Astrocyte of the cerebellum (primary cell): ENCODE data around the gene ASPG.

Experiments used
- DNase-seq: peaks from one replicate; pipeline ENCODE4 v3.0.0-alpha.2; 2011; ENCODE audit warnings: low read depth
- H3K4me3 ChIP-seq: 2 replicates; pipeline ENCODE4 v1.5.1; 2011; ENCODE audit warnings: mild to moderate bottlenecking, low read depth, low read length, moderate library complexity
- CTCF ChIP-seq: IDR thresholded peaks from 2 replicates; pipeline ENCODE4 v1.5.1; 2012; ENCODE audit warnings: low read length, low read depth, moderate library complexity, mild to moderate bottlenecking; ENCODE audit errors: missing control alignments
- in situ Hi-C: cut with HindIII; loops from 2 replicates; pipeline ENCODE4 v1.10.0; 2017; ENCODE audit warnings: low sequenced_read_pairs

Gene ASPG

GRCh38 chr14:104054222-104054905 lies 31.1 kb upstream of the ASPG start:
- H3K4me3 ChIP-seq: no peak overlapping the region
- DNase-seq: no peak
- TF ChIP-seq CTCF: no peak
- in situ Hi-C loops: no loop called here

GRCh38 chr14:104062281-104062680 lies 23.2 kb upstream of the ASPG start:
- no peak overlapping the region for H3K4me3 ChIP-seq
- in situ Hi-C loops: loop anchor here (10.0 kb wide), 1 partner anchor 553 kb away; no protein-coding TSS in a partner anchor
- no peak for DNase-seq
- no peak for TF ChIP-seq CTCF

- TF ChIP-seq CTCF: no peak
- no peak overlapping the region for H3K4me3 ChIP-seq
- no peak for DNase-seq
- in situ Hi-C loops: loop anchor here (10.0 kb wide), 1 partner anchor 551 kb away; no protein-coding TSS in a partner anchor
These were observed 21.5 kb upstream of the ASPG start for GRCh38 chr14:104064003-104064402.

GRCh38 chr14:104066279-104066678 lies 19.2 kb upstream of the ASPG start:
- no peak overlapping the region for H3K4me3 ChIP-seq
- DNase-seq: no peak
- in situ Hi-C loops: loop anchor here (10.0 kb wide), 1 partner anchor 549 kb away; no protein-coding TSS in a partner anchor
- TF ChIP-seq CTCF: no peak

GRCh38 chr14:104066719-104067295 lies 18.7 kb upstream of the ASPG start:
- no peak overlapping the region for H3K4me3 ChIP-seq
- TF ChIP-seq CTCF: no peak
- in situ Hi-C loops: loop anchor here (10.0 kb wide), 1 partner anchor 548 kb away; no protein-coding TSS in a partner anchor
- no peak for DNase-seq

- in situ Hi-C loops: loop anchor here (10.0 kb wide), 1 partner anchor 545 kb away; no protein-coding TSS in a partner anchor
These were observed 16.0 kb upstream of the ASPG start for GRCh38 chr14:104069541-104069940.

More at GRCh38 chr14:104069541-104069940, 16.0 kb upstream of the ASPG start:
- H3K4me3 ChIP-seq: no peak overlapping the region
- no peak for TF ChIP-seq CTCF
- no peak for DNase-seq
